Neural progenitor cell (in vitro differentiated cells): ENCODE data around the gene CCDC82.

Experiments
- CTCF ChIP-seq: fragments of 200-600 bp; sonication (generic); IDR thresholded peaks from 2 replicates; pipeline ENCODE4 v1.5.1; 2017; ENCODE audit warnings: antibody characterized with exemption, mild to moderate bottlenecking
- EZH2phosphoT487 ChIP-seq: fragments of 200-600 bp; sonication (generic); IDR thresholded peaks from 2 replicates; pipeline ENCODE4 v1.6.1; 2017; ENCODE audit warnings: antibody characterized with exemption

GRCh38 chr11:96393753-96394348, 4.1 kb upstream of the CCDC82 start:
- TF ChIP-seq CTCF (peak; percentile 65), EZH2phosphoT487 (no peak)
